ENCODE data around the gene MCEMP1. TPM values are rescaled to one million over a fixed set of nuclear protein-coding genes. Genes with fewer than 3 reads are reported as not detected.

Gene MCEMP1
- total and polyA plus RNA-seq, 2 of the 4 experiments (the other 2 are of a cell fraction), result 0.15 TPM; not detected in 1

DNA sequence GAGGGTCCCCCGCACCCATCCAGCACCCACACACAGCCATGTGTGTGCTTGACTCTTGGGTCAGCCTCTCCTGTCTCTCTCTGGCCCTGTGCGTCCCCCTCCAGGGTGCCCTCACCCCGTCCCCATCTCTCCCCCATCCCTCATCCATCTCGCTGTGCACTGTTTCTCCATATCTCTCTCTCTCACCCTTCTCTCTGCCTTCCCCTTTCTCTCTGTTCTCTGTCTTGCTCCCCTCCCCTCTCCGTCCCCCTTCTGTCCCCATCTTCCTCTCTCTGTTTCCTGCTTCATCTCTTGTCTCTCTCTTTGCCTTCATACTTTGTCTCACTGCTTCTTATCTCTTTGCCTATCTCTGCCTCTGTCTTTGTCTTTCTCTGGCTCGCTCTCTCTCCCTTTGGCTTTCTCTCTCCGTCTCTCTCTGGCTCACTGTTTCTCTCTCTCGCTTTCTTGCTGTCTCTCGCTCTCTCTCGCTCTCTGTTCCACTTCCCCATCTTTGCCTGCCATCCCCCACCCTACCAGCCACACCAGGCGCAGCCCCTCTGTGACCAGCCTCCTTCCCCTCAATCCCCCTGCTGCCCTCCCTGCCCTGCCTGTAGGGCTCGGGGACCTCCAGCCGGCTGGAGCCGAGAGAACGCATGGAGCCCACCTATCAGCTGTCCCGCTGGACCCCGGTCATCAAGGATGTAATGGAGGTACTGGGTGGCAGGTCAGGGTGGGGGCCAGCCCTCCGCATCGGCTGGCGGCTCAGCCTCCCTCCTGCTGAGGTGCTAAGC, 31.0 kb upstream of the MCEMP1 start:
- CTCF ChIA-PET, result no interaction called here
- H2BK120ac ChIP-seq (ENCODE audit: low read depth, low read length), result no peak overlapping the region
- H2AFZ ChIP-seq (replicated peaks; ENCODE audit: low read length, poor library complexity), result no peak overlapping the region
- no peak overlapping the region for H2AK9ac ChIP-seq (replicated peaks; ENCODE audit: low read depth, low read length, poor library complexity)
- H3K79me1 ChIP-seq (ENCODE audit: low read depth in 1 of 2, low read length in 2 of 2), result no peaks in the 10 kb centered on the region
- no peak overlapping the region for H4K5ac ChIP-seq (ENCODE audit: low read depth, low read length)
- in situ Hi-C loops (cut with MboI; ENCODE audit: low sequenced_read_pairs) (no loop called here), intact Hi-C loops (cut with micrococcal nuclease) (no loop called here), dilution Hi-C loops (cut with HindIII; ENCODE audit: low sequenced_read_pairs, unreplicated experiment) (no loop called here)
- POLR2A ChIA-PET (ENCODE audit: unreplicated experiment), result no interaction called here
- TF ChIP-seq, protein P1, sequence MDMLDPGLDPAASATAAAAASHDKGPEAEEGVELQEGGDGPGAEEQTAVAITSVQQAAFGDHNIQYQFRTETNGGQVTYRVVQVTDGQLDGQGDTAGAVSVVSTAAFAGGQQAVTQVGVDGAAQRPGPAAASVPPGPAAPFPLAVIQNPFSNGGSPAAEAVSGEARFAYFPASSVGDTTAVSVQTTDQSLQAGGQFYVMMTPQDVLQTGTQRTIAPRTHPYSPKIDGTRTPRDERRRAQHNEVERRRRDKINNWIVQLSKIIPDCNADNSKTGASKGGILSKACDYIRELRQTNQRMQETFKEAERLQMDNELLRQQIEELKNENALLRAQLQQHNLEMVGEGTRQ (IDR thresholded peaks at IDR 0.05; ENCODE audit: low read depth, low read length), result no peak
- no peak for TF ChIP-seq CEBPB (IDR thresholded peaks at IDR 0.05; ENCODE audit: low read depth, low read length)
- TF ChIP-seq RAD21 (IDR thresholded peaks at IDR 0.05; ENCODE audit: low read length), result no peak
- TF ChIP-seq, protein P2, sequence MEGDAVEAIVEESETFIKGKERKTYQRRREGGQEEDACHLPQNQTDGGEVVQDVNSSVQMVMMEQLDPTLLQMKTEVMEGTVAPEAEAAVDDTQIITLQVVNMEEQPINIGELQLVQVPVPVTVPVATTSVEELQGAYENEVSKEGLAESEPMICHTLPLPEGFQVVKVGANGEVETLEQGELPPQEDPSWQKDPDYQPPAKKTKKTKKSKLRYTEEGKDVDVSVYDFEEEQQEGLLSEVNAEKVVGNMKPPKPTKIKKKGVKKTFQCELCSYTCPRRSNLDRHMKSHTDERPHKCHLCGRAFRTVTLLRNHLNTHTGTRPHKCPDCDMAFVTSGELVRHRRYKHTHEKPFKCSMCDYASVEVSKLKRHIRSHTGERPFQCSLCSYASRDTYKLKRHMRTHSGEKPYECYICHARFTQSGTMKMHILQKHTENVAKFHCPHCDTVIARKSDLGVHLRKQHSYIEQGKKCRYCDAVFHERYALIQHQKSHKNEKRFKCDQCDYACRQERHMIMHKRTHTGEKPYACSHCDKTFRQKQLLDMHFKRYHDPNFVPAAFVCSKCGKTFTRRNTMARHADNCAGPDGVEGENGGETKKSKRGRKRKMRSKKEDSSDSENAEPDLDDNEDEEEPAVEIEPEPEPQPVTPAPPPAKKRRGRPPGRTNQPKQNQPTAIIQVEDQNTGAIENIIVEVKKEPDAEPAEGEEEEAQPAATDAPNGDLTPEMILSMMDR (conservative IDR thresholded peaks at IDR 0.05; ENCODE audit: low read depth, low read length), result no peak
- no peak for TF ChIP-seq CHD1 (IDR thresholded peaks at IDR 0.05; ENCODE audit: low read depth, low read length)
- no peak for TF ChIP-seq RFX5 (IDR thresholded peaks at IDR 0.05; ENCODE audit: low read depth, low read length)
- no peak for TF ChIP-seq NFE2L2 (IDR thresholded peaks at IDR 0.05; ENCODE audit: low read depth, low read length)
- no peak for TF ChIP-seq FOS (IDR thresholded peaks at IDR 0.05; ENCODE audit: low read depth, low read length)
- no peak for TF ChIP-seq MXI1 (IDR thresholded peaks at IDR 0.05; ENCODE audit: borderline replicate concordance, low read depth, low read length)
- no peak for TF ChIP-seq MAZ (IDR thresholded peaks at IDR 0.05; ENCODE audit: borderline replicate concordance, low read depth, low read length)
- no peak for TF ChIP-seq RCOR1 (IDR thresholded peaks at IDR 0.05; ENCODE audit: insufficient replicate concordance, low read length)
- no peak for TF ChIP-seq MAFK (IDR thresholded peaks at IDR 0.05; ENCODE audit: low read depth, low read length)
- TF ChIP-seq POLR2A (IDR thresholded peaks at IDR 0.05; ENCODE audit: low read depth, low read length), result no peak
- TF ChIP-seq BHLHE40 (IDR thresholded peaks at IDR 0.05; ENCODE audit: low read depth, low read length), result no peak
- TF ChIP-seq SMC3 (IDR thresholded peaks at IDR 0.05; ENCODE audit: low read depth, low read length), result no peak
- TF ChIP-seq, protein P3, sequence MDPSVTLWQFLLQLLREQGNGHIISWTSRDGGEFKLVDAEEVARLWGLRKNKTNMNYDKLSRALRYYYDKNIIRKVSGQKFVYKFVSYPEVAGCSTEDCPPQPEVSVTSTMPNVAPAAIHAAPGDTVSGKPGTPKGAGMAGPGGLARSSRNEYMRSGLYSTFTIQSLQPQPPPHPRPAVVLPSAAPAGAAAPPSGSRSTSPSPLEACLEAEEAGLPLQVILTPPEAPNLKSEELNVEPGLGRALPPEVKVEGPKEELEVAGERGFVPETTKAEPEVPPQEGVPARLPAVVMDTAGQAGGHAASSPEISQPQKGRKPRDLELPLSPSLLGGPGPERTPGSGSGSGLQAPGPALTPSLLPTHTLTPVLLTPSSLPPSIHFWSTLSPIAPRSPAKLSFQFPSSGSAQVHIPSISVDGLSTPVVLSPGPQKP (IDR thresholded peaks at IDR 0.05; ENCODE audit: borderline replicate concordance, low read depth, low read length), result no peak
- no peak overlapping the region for H3K18ac ChIP-seq (ENCODE audit: low read depth, low read length)
- 46% methylated on average over 7 of the region's 20 CpGs; no CpG with 5 or more reads in 1 of the 2 experiments for WGBS, 2 experiments (ENCODE audit: extremely low coverage in 2 of 2, insufficient read length in 1 of 2)
- no peak overlapping the region for H2BK20ac ChIP-seq (ENCODE audit: low read depth, low read length)
- H4K8ac ChIP-seq (ENCODE audit: low read depth in 2 of 2, low read length in 2 of 2), result no peak overlapping the region
- DNase-seq (no peak), ATAC-seq (ENCODE audit: low read depth) (no peak)
- no peak overlapping the region for H3K4ac ChIP-seq (ENCODE audit: low read depth, low read length)
- no peaks in the 10 kb centered on the region for H4K20me1 ChIP-seq (ENCODE audit: insufficient read depth, low read length)
- no peak overlapping the region for H3K27ac ChIP-seq (ENCODE audit: insufficient read depth, low read length)
- H4K91ac ChIP-seq (ENCODE audit: insufficient read depth, low read depth, low read length), result no peak overlapping the region
- no peaks in the 10 kb centered on the region for H3K9me3 ChIP-seq (ENCODE audit: control insufficient read depth, insufficient read depth, low read length)
- no peak overlapping the region for H3K56ac ChIP-seq (ENCODE audit: extremely low read depth, insufficient read depth, low read length)
- H3K4me2 ChIP-seq (ENCODE audit: low read depth, low read length), result no peak overlapping the region
- no peak overlapping the region for H3K4me3 ChIP-seq (ENCODE audit: insufficient read depth, low read depth, low read length)
- H3K27me3 ChIP-seq (ENCODE audit: control insufficient read depth, insufficient read depth, low read length), result peaks cover 4% of the 10 kb centered on the region; the same call in 1 of the 2 replicates
- H3K23ac ChIP-seq (ENCODE audit: low read depth, low read length), result no peak overlapping the region
- no peak overlapping the region for H2BK15ac ChIP-seq (ENCODE audit: low read depth, low read length)
- no peak overlapping the region for H2AK5ac ChIP-seq (ENCODE audit: low read depth, low read length)
- no peaks in the 10 kb centered on the region for H3K4me1 ChIP-seq (ENCODE audit: control insufficient read depth, insufficient read depth, low read length)
- H2BK5ac ChIP-seq (ENCODE audit: low read depth, low read length, poor library complexity, severe bottlenecking), result no peak overlapping the region
- BruUV-seq (replicated peaks), result no TSS peak
- no peak overlapping the region for H3K14ac ChIP-seq (replicated peaks; ENCODE audit: low read depth, low read length)
- H3K9me1 ChIP-seq (ENCODE audit: insufficient read depth, low read length), result no peaks in the 10 kb centered on the region
- no peak overlapping the region for H3K9ac ChIP-seq (ENCODE audit: low read depth, low read length)
- no peaks in the 10 kb centered on the region for H3K36me3 ChIP-seq (ENCODE audit: control insufficient read depth, insufficient read depth, low read length)

Measured in IMR-90 (cell line).